GM21528 (cell line): Measurements from ENCODE around the gene WDR89.
"Not testable (repeated sequence)": the region's sequence is repeated elsewhere in the genome, so short reads cannot be mapped to it uniquely, and the experiment has no call there.

Experiments
- ATAC-seq: cut with Tn5 transposase; IDR thresholded peaks from one replicate; pipeline ENCODE4 v1.9.1; 2021; ENCODE audit warnings: mild to moderate bottlenecking, moderate library complexity; ENCODE audit not compliant: unreplicated experiment, low FRiP score

The WDR89 gene, protein sequence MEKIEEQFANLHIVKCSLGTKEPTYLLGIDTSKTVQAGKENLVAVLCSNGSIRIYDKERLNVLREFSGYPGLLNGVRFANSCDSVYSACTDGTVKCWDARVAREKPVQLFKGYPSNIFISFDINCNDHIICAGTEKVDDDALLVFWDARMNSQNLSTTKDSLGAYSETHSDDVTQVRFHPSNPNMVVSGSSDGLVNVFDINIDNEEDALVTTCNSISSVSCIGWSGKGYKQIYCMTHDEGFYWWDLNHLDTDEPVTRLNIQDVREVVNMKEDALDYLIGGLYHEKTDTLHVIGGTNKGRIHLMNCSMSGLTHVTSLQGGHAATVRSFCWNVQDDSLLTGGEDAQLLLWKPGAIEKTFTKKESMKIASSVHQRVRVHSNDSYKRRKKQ

DNA sequence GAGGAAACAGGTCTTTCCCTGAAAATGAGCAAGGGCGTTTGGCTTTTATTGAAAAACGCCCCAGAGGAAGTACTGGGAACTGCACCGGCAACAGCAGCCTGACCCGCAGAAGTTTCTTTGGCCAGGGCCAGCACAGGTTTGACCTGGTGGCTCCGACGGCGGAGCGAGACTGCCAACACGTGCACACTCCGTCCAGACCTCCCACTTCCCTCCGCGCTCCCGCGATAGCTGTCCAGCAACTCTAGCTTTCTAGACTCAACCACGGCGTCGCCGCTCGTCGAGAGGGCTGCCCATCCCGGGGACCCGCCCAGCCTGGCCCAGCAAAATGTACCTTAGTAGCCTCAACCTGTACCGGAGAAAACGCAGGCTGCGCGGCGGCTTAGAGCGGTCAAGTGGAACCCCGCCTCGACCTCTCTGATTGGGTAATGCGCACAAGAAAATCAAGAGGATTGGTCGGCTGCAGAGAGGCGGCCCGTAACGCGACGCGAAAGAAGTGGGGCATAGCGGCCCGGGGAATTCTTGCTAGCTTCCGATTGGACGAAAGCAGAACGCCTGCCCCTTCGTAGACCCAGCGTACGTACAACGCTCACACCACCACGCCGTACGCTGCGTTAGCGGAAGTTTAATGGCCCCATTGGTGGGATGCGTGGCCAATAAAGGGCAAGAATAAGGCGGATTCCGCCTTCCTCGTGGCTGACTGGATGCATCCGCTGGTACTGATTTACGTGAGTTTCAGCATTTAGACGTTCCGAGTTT lies at the start of gene WDR89:
TSS of gene WDR89 (minus strand) at position 399 of the 756 bp plus-strand sequence. CDS start 41,929 bp downstream, outside the sequence.
- ATAC-seq: peak; percentile 88

DNA sequence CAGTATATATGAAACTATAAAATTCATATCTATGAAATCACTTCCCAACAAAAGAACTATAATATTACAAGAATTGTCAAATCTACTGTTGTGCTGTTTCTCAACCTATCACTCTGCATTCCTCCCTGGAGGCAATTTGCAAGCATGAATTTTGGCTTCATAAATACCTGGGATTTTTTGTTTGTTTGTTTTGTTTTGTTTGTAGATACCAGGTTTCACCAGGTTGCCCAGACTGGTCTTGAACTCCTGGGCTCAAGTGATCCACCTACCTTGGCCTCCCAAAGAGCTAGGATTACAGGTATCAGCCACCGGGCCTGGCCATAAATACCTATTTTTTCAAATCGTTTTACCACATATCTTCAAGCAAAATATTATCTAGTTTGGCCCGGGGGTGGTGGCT lies 47.5 kb upstream of the WDR89 start:
- ATAC-seq: no peak

DNA sequence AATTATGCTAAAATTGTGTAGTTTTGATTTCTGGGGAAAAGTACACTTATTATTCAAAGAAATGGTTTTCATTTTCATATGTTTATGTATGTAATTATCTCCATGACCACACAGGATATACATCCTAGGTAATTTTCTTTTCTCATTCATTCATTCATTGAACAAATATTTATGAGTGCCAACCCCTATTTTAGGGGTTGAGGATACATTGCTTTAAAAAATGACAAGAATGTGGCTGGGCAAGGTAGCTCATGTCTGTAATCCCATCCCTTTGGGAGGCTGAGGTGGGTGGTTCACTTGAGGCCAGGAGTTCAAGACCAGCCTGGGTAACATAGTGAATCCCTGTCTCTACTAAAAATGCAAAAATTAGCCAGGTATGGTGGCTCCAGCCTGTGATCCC lies 45.3 kb upstream of the WDR89 start:
- ATAC-seq: no peak

DNA sequence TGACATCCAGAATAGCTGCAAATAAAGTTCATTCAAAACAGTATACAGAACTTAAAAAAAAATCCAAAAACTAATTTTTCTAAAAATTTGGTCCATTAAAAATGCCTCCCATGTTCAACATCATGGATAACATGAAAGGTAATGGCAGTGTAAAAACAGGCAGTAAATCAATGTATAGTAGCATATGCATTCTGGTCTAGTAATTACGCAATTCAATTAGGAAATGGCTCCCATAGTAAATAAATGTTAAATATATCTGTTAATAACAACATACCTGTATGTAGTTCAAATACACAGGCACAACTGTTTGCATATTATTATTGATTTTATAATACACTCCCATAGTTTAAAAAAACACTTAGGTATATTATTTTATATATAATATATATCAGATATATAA lies 43.7 kb upstream of the WDR89 start:
- no peak for ATAC-seq

DNA sequence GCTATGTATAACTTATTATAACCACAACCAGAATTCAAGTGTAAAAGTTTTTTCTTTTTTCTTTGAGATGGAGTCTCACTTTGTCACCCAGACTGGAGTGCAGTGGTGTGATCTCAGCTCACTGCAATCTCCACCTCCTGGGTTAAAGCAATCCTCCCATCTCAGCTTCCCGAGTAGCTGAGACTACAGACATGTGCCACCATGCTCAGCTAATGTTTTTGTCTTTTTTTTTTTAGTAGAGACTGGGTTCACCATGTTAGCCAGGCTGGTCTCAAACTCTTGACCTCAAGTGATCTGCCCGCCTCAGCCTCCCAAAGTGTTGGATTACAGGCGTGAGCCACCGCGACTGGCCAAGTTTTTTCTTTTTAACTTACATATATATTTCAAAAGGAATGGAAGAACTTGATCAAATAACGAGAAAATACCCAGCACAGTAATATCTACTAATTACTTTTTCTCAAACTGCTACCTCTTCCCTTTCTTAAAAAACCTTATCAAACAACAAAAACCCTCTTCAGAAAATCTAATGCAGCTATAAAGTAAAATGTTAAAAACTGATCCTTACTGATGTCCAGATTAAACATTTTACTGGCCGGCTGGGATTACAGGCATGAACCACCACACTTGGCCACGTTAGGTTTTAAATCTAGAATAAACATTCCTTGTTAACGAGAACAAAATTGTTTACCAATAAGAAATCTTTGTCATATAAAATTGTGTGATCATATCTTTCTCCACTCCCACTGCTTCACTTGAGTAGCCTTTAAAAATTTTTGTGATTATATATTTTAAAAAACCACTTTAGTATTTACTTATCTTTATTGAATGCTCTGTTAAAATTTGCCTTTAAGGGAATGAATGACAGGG lies 41.3 kb upstream of the WDR89 start:
- ATAC-seq: no peak

DNA sequence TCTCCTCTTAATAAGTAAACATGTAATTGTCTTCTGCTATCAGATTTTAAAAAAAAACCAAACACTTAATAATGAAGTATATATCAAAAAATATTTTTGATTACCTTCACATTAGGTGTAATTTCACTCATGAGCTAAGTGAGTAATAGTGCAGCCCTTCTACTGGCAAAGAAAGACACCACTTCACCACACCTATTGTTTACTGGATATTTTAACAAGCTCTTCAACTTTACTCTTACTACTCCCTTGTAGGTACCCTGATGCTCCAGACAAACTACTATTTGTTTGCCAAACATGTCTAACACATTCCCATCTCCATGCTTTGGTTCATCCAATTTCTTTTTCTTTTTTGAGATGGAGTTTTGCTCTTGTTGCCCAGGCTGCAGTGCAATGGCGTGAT lies 36.9 kb upstream of the WDR89 start:
- ATAC-seq: no peak

DNA sequence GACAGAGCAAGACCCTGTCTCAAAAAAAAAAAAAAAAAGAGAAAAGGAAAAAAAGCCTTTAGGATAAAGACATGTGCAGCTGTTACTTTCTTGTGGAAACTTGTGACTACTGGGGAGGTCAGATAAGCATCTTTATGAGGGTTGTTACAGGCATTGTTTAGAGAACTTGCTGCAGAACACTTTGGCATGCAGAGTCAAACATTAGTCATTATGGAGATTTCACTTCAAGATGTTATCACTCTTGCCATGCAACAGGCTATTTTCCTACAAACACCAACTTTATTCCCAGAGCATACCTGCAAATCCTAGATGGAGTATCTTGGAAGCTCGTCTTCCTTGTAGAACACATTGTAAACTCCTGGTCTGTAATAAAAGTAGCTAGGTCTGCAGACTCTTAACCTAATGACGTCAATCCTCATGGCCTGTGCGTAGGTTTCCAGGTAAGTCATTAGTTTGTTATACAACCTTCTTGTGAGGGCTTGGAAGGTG lies 36.3 kb upstream of the WDR89 start:
- no peak for ATAC-seq

DNA sequence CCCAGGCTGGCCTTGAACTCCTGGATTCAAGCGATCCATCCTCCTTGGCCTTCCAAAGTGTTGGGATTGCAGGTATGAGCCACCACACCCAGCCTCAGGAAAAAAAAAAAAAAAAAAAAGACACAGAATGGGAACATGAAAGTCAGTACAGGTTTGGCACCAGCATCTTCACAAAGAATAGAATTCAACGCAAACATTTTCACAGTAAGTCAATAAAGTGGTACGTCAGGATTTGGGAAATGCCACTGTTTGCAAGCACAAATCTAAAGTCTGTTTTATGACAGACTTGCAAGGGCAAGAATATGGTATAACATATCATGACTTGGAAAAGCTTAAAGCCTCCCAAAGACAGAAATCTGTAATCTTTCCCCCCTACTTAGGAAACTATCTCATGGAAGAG lies 34.9 kb upstream of the WDR89 start:
- no peak for ATAC-seq

DNA sequence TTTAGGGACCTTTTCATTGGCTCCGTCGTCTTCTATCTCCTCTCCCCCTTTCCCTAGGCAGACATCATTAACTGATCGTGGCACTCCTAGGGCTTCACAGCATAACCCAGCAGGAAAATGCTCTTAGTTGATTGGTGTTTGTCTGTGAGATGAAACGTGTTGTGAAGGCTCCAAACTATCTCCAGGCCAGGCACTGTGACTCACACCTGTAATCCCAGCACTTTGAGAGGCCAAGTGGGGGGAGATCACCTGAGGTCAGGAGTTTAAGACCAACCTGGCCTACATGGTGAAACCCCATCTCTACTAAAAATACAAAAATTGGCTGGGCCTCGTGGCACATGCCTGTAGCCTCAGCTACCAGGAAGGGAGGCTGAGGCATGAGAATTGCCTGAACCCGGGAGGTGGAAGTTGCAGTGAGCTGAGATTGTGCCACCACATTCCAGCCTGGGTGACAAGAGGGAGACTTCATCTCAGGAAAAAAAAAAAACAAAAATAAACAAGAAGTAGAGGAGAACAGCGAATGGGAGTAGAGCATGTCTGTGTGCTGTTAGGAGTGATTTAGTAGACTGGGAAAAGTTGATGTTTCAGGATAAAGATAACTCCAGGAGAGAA lies 32.3 kb upstream of the WDR89 start:
- no peak for ATAC-seq

DNA sequence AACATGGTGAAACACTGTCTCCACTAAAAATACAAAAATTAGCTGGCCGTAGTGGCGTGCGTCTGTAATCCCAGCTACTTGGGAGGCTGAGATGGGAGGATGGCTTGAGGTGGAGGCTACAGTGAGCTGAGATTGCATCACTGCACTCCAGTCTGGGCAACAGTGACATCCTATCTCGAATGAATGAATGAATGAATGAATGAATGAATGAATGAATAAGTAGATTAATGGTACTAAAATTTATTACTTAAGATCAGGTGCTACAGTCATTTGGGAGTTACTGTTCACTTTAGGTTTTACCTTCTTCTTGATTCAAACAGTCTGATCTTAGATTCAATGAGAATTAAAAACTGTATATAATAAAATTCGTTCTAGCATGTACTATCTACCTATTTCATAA lies 31.6 kb upstream of the WDR89 start:
- no peak for ATAC-seq

DNA sequence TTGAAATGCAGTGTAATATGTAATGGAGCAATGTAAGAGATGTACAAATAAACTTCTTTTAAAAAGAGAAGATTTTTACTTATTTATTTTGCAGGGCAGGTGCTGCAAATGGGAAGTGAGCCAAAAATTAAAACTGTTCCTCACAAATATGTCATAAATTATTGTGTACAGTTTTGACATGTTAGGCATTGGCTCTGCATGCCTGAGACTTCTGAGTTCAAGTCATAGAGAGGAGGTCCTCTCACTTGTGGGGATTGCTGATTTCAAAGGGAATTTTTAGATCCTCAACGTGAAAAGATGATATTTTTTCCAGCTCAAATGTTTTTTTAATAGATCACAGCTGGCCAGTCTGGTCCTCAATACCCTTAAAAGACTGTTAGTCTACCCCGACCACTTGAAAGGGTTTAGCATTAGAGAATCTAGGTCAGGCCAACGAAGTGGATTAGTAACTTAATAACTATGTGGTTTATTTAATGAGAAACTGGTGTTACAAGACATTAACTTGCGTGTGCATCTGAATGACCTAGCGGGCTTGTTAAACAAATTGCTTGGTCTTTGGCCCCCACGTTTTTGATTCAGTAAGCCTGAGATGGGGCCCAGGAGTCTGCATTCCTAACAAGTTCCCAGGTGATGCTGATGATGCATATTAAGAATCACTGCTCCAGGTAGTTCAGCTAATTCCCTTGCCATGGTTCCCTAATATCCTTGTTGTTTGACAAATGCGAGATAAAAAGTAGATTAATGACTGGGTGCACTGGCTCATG lies 30.9 kb upstream of the WDR89 start:
- no peak for ATAC-seq

DNA sequence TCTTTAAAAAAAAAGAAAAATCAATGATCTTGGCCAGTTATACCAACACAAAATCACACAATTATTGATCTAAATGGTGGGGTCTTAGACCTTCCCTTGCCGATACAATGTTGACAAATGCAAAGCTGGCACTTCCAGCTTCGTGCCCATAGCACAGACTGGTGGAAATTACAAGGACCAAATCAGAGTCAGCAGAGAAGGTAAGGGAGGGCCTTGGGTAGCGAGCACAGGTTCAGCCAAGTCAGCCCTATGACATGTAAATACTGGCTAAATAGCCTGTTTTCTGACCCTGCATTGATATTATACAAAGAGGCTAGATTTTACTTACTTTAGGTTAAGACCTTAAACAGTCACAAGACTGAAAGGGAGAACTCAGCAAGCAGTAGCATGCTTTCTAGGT lies 30.3 kb upstream of the WDR89 start:
- no peak for ATAC-seq

DNA sequence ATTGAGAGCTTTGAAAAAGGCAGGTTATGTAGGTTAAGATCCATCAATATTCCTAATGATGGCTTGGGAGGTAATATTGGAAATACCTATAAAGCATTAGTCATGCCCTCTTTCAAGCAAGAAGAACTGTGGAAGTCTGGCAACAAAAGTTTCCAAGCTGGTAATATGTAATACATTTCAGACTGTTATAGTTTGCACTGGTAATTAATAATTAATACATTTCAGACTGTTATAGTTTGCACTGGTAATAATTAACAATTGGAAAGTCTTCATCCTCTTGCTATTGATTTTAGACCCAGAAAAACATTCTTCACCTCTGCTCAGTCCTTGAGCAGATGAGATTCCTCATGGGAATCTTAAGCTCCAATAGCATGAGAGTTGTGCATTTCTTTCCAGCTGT lies 29.0 kb upstream of the WDR89 start:
- ATAC-seq: peak; percentile 51

DNA sequence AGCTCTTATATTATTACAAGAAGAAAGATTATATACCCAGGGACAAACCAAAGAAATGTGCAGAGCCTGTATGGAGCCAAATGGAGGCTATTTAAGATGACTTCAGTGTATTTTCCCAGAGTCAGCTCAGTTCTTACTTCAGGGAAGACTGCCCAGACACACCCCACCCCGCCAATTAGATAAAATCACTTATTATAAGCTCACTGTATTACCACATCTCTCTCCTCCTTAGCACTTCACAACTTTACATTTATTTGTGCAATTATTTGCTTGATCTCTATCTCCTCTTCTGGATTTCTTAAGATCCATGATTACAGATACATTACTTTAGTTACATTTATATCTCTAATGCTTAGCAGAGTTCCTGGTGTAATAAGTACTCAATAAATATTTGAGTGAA lies 24.7 kb upstream of the WDR89 start:
- ATAC-seq: no peak

DNA sequence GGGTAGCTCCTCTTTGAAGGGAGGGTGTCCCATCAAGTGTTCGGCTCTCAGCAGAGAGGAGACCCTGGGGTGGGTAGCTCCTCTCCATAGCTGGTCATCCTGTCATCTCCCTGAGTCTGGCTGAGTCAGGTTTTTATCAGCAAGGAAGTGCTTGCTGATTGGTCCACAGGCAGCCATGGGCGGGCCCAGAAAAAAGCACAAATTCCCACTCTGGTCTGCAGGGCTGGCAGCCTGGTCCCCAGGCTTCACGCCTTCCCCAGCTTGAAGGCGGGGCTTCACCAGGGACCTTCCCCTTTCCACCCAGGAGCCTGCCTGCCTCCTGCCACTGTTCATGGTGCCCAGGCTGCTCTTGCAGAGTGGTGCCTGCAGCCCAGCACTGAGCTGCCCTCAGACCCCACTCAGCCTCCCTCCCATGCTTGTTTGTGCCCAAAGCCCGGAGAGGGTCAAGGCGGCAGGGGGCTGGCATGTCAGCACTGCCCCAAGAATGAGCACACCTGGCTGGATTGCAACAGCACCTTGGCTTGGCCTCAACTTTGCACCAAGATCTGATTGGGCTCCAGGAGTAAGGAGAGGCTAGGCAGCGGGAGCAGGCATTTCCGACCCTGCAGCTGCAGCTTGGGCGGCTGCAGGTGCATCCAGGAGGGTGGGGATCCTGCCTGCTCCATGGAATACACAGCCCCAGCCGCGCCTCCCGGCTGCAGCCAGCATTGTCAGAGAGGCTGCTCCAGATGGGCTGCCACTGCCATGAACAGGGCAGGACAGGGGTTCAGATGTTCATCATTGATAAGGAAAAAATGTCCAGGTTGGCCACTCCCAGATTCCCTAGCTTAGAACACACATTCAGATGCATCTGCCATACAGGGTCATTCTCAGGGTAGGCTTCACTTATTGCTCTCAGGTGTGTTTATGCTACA lies 22.0 kb upstream of the WDR89 start:
- ATAC-seq: no peak

DNA sequence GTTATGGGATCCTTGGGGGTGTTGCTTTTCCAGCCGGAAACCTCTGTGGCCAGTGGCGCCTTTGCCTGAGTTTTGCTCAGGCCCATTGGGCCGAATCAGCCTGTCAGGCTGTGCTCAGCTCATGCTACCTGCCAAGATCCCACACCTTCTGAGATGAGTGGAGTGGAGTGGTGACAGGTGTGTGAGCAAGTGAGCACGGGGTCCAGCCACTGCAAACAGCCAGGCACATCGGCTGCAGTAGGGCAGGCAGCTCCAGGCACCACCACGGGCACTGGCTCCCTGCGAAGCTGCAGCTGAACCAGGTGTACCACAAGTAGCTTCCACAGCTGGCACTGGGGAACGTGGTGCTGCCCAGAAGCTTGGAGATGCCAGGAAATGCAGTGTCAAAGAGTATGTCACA lies 21.1 kb upstream of the WDR89 start:
- no peak for ATAC-seq

DNA sequence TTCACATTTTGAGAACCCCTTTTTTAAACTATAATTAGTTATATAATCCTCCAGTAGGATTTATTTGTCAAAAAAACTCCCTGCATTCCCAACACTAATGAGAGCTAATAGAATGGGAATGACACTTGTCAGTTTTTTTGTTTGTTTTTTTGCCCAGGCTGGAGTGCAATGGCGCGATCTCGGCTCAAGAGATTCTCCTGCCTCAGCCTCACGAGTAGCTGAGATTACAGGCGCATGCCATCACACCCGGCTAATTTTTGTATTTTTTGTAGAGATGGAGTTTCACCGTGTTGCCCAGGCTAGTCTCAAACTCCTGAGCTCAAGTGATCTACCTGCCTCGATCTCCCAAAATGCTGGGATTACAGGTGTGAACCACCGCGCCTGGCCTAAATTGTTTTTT lies 20.2 kb upstream of the WDR89 start:
- not testable (repeated sequence) for ATAC-seq

DNA sequence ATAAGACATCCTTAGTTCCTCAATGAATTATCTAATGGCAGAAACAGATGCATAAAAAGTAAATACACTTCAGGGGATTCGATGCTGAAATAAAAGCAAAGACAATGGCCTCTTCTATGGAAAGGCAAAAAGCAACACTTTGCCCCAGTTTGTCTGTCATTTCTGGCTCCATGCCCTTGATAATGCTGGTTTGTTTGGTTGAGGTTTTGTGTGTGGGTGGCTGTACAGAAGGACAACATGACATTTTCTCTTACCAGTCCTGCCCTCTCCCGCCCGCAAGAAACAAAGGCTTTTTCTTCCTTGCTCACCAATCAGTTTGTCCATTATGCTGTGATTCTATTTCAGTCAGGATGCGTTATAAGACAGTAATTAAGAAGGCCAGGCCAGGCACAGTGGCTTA lies 18.1 kb upstream of the WDR89 start:
- ATAC-seq: no peak

DNA sequence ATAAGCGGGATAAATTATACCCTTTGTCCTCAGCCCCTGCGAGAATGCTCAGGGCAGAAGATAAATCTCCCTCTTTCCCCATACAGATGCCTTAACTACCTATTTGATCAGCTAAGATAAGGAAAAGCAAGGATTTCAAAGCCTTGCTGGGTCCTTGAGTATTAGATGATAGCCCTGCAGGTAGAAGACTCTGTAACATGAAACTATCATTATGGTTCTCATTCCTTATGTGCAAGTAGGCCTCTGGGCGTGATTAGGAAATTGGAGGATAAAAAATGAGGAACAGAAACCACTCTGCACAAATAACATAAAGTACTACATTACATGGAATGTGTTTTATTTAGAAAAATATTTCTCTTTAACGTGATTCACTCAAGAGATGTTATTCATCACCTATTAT lies 14.5 kb upstream of the WDR89 start:
- ATAC-seq: no peak
